Activated T-cell treated with anti-CD3 and anti-CD28 coated beads, Interleukin-2, amount 50 U/mL, for 72 hours (primary cell): Measurements from ENCODE around the gene GATA5. TPM values are rescaled to one million over a fixed set of nuclear protein-coding genes. Genes with fewer than 3 reads are reported as not detected.

Experiments
- ATAC-seq, 2 donors: fragments of 150-1000 bp; cut with Tn5 transposase; replicated peaks in 1 of 2; 2 replicates each; pipeline ENCODE4 v1.10.0; 2021; ENCODE audit warnings: moderate library complexity in 2 of 2, mild to moderate bottlenecking in 1 of 2
- DNase-seq, 2 donors: peaks; one replicate each; pipeline ENCODE4 v3.0.0; 2021 to 2022; ENCODE audit warnings: mixed read lengths in 1 of 2
- H3K27ac Mint-ChIP-seq: one replicate; pipeline ENCODE4 v1.8.0; 2022; ENCODE audit warnings: mild to moderate bottlenecking, moderate library complexity, mixed read lengths
- H3K27me3 Mint-ChIP-seq: one replicate; pipeline ENCODE4 v1.8.0; 2022; ENCODE audit warnings: low read depth, mixed read lengths
- H3K36me3 Mint-ChIP-seq, 2 donors: one replicate each; pipeline ENCODE4 v1.8.0; 2022; ENCODE audit warnings: mixed read lengths in 2 of 2, mild to moderate bottlenecking in 1 of 2; ENCODE audit not compliant: insufficient read depth in 2 of 2
- H3K4me1 Mint-ChIP-seq: one replicate; pipeline ENCODE4 v1.8.0; 2022; ENCODE audit warnings: low read depth, mixed read lengths
- H3K4me3 Mint-ChIP-seq, 2 donors: one replicate each; pipeline ENCODE4 v1.8.0; 2022; ENCODE audit warnings: mild to moderate bottlenecking in 2 of 2, mixed read lengths in 2 of 2, moderate library complexity in 2 of 2
- H3K9me3 Mint-ChIP-seq, 2 donors: one replicate each; pipeline ENCODE4 v1.8.0; 2022; ENCODE audit warnings: mixed read lengths in 2 of 2
- total RNA-seq, 2 donors: library from RNA; stranded (reverse); gene quantifications; one replicate each; pipeline ENCODE4 v1.2.3, GENCODE V29; 2022

GATA5 gene
- total RNA-seq, 2 donors from 2014 or later = not detected

DNA sequence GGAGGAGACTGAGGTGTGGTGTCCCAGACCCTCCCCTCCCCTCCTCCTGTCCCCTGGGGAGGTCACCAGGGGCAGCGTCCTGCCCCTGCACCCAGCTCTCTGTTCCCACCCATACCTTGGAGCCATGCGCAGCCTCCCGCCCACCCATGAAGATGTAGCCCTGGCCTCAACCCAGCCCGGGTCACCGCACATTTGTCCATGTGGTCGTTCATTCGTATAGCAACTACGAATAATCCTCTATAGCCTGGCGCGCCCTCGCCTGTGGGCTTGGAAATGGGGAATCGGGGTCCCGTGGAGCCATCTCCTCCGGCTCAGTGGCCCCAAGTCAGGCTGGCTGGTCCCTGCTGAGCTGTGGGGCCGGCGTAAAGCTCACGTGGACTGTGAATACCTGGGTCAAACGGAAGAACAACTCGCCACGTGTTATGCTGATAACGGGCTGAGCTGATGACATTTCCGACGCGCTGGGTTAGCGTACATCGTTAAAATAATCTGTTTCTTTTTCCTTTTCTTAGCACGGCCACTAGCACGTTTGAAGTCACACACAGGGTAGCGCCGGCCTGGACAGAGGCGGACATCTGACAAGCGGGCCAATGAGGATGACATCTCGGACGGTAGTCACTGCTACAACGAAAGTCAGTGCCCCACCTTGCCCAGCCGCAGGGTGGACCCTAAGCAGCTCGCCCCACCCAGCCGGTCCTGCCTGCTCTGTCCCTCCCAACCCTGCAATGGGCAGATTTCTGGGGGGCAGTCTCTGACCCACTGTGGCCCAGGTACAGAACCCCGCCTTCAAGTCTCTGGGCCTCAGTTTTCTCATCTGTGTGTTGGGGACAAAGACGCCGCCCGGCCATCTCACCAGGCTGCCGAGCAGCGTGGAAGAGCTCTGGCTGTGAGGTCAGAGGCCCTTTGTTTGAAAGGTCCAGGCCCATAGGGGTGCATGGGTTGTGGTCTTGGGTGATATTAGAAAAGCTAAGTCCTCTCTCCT, 28.6 kb downstream of the GATA5 start:
- Mint-ChIP-seq H3K27me3 (no peaks in the 10 kb centered on the region), H3K27ac (no peak overlapping the region), H3K4me3 (no peak overlapping the region), H3K36me3 (no peaks in the 10 kb centered on the region), H3K4me1 (no peaks in the 10 kb centered on the region), H3K9me3 (no peaks in the 10 kb centered on the region)
- ATAC-seq (no peak), DNase-seq (no peak)

DNA sequence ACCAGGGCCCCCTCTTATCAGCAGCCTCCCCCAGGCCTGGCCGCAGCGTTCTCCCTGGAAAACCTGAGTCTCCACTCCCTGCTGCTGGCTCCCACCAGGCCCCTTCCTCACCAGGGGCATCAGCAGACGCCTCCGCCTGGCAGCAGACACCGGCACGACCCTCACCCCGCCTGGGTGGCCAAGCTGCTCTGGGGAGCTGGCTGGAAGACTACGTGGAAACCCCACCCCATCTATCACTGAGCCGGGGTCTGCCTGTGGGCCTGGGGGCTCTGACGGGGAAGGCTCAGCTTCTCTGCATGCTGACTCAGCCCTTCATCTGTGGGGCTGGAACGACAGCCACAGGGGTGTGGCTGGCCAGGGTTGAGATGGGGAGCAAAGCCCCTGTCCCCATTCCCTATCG, 29.3 kb downstream of the GATA5 start:
- DNase-seq (no peak), ATAC-seq (no peak)
- Mint-ChIP-seq H3K36me3 (no peaks in the 10 kb centered on the region), H3K27me3 (no peaks in the 10 kb centered on the region), H3K4me3 (no peak overlapping the region), H3K27ac (no peak overlapping the region), H3K4me1 (no peaks in the 10 kb centered on the region), H3K9me3 (no peaks in the 10 kb centered on the region)

DNA sequence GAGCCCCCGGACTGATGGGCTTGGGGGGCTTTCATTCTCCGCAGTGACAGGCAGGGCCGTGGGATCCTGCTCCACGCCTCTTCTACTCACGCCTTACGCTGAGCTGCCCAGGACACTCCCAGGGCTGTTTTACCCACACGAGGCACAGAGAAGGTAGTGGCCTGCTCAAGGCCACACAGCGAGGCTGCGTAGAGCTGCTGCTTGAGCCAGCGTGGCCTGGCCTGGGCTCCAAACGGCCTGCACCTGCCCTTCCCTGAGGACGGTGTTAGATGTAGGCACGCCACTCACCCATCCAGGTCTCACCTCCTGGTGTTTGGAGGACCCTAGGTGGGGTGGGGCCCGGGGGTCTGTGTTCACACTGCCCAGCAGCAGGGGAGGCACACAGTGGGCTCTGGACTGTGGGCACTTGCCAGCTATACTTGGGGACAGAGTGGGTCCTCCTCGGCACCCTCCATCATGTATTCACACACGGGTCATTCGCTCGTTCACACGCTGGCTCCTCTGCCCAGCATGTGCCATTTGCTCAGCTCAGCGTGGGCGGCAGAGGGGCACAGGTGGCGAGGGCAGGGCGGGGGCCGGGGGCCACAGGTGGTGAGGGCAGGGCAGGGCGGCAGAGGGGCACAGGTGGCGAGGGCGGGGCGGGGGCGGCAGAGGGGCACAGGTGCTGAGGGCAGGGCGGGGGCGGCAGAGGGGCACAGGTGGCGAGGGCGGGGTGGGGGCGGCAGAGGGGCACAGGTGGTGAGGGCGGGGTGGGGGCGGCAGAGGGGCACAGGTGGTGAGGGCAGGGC, 30.0 kb downstream of the GATA5 start:
- Mint-ChIP-seq H3K36me3 (no peaks in the 10 kb centered on the region), H3K9me3 (no peaks in the 10 kb centered on the region), H3K27me3 (no peaks in the 10 kb centered on the region), H3K4me3 (no peak overlapping the region), H3K27ac (no peak overlapping the region), H3K4me1 (no peaks in the 10 kb centered on the region)
- no peak for ATAC-seq
- DNase-seq = no peak

DNA sequence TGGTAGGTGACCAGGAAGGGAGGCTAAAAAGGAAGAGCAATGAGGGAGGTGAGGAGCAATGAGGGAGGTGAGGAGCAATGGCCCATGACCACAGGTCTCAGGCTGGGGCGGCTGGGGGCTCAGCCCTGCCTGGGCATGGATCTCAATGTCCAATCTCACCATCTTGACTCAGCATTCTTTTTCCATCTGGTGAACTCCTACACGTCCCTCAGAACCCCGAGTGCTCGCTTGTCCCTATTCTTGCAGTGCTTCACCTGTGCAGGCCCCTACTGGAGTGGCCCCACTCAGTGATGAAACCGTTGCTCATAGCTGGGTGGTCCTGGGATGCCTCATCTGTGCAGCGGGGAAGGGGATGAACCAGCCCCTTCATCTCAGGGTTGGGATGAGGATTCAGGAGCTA, 31.5 kb downstream of the GATA5 start:
- DNase-seq = no peak
- no peaks in the 10 kb centered on the region for H3K9me3 Mint-ChIP-seq
- no peaks in the 10 kb centered on the region for H3K36me3 Mint-ChIP-seq
- H3K4me1 Mint-ChIP-seq = no peaks in the 10 kb centered on the region
- no peak overlapping the region for H3K4me3 Mint-ChIP-seq
- ATAC-seq = no peak
- H3K27ac Mint-ChIP-seq = no peak overlapping the region
- H3K27me3 Mint-ChIP-seq = no peaks in the 10 kb centered on the region

DNA sequence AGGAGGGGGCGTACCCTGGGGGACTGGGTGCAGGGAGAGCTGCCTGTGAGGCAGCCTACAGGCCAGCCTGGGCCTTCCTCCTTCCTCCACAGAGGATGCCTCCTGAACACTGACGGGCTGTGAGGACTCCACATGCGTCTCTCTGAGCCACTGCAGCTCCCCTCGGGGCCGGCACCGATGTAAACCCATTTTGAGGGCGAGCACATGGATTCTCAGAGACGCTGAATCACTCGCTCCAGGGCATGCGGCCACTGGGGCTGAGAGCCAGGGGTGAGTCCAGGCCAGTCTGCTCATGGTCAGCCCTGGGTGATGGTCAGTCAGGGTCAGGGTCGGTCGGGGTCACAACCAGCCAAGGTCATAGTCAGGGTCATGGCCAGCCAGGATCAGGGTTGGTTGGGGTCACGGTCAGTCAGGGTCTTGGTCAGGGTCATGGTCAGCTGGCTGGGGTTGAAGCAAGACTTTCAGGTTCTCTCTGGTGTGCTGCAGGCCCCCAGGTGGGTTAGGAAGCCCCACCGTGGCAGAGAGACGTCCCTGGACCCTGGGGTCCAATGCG, 33.7 kb downstream of the GATA5 start:
- no peak overlapping the region for H3K4me3 Mint-ChIP-seq
- H3K4me1 Mint-ChIP-seq = no peaks in the 10 kb centered on the region
- DNase-seq (no peak), ATAC-seq (no peak)
- H3K36me3 Mint-ChIP-seq = no peaks in the 10 kb centered on the region
- no peaks in the 10 kb centered on the region for H3K9me3 Mint-ChIP-seq
- H3K27me3 Mint-ChIP-seq = no peaks in the 10 kb centered on the region
- no peak overlapping the region for H3K27ac Mint-ChIP-seq

DNA sequence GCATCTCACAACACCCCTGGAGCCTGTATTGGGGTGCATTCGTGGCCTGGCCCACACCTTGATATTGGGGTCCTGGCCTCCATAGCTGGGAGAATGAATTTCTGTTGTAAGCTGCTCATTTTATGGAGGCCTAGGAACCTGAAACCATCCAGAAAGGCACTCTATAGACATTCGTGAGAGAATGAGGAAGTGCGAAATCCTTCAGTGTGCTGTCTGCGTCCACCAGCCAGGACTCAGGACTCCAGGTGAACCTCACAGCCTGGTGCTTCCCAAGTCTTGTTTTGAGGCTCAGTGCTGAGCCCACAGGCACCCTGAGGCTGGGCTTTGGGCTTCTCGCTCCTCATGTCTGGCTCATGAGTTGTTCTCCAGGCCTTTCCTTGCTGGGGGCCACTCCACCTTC, 36.6 kb downstream of the GATA5 start:
- Mint-ChIP-seq H3K36me3 (no peaks in the 10 kb centered on the region), H3K4me1 (no peaks in the 10 kb centered on the region), H3K4me3 (no peak overlapping the region), H3K27ac (no peak overlapping the region), H3K27me3 (peaks cover 14% of the 10 kb centered on the region), H3K9me3 (no peaks in the 10 kb centered on the region)
- no peak for ATAC-seq
- DNase-seq = no peak

DNA sequence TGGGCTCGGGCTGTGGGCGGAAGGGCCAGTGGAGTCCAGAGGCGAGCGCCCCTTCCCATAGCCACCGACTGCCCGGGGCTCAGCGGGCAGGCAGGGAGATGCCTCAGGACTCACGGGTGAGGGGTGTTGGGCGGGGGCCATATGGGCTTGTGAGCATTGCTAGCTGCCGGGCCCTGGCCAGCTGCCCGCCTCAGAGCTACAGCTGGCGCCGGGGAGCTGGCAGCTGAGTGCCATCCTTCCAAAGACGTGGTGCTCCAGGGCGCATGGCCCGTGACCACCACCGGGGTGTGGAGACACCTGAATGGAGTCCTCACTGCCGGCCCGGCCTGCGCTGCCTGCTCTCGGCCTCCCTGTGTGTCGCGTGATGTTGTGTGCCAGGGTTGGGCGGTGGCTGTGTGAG, 37.9 kb downstream of the GATA5 start:
- Mint-ChIP-seq H3K9me3 (no peaks in the 10 kb centered on the region), H3K27me3 (peaks cover 21% of the 10 kb centered on the region), H3K36me3 (no peaks in the 10 kb centered on the region), H3K27ac (no peak overlapping the region), H3K4me3 (no peak overlapping the region), H3K4me1 (no peaks in the 10 kb centered on the region)
- ATAC-seq (no peak), DNase-seq (no peak)

DNA sequence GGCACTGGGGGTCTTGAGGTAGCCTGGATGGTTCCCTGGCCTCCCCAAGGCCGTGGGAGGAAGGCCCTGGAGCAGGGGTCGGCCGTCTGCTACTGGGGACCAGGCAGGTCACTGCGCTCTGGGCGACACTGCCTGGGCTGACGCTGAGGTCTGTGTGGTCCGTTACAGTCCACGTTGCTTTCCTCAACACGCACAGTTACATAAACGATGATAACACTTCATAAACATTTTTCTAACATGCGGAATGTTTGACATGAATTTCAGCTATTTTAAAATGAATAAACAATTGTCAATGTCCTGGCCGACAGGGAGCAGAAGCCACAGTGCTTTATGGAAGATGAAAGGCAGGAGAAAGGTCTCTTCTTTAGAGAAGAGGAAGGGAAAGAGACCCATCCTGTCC, 38.3 kb downstream of the GATA5 start:
- Mint-ChIP-seq H3K36me3 (no peaks in the 10 kb centered on the region), H3K27ac (no peak overlapping the region)
- DNase-seq = no peak

DNA sequence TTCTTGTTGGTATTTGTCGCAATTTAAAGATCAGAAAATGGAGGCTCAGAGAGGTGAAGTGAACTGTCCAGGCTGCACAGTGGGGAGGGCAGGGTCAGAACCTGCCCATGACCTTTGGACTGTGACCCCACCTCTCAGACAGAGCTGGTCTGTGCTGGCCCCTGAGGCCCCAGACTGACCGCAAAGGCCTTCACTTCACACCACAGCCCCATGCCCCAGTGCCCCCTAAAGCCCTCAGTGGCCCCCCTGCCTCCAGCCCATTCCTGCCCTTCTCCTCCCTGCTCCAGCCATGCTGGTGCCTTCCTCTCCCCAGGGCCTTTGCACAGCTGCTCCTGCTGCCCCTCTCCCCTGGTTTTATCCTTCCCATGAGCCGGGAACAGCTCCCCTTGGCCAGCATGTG, 39.1 kb downstream of the GATA5 start:
- no peak for DNase-seq
- Mint-ChIP-seq H3K36me3 (no peaks in the 10 kb centered on the region), H3K4me1 (no peaks in the 10 kb centered on the region), H3K27me3 (peaks cover 21% of the 10 kb centered on the region), H3K4me3 (no peak overlapping the region), H3K27ac (no peak overlapping the region), H3K9me3 (no peaks in the 10 kb centered on the region)
- no peak for ATAC-seq

More for the DNA sequence above, 38.3 kb downstream of the GATA5 start:
- Mint-ChIP-seq H3K4me3 (no peak overlapping the region), H3K27me3 (peaks cover 21% of the 10 kb centered on the region), H3K4me1 (no peaks in the 10 kb centered on the region), H3K9me3 (no peaks in the 10 kb centered on the region)
- ATAC-seq = no peak

DNA sequence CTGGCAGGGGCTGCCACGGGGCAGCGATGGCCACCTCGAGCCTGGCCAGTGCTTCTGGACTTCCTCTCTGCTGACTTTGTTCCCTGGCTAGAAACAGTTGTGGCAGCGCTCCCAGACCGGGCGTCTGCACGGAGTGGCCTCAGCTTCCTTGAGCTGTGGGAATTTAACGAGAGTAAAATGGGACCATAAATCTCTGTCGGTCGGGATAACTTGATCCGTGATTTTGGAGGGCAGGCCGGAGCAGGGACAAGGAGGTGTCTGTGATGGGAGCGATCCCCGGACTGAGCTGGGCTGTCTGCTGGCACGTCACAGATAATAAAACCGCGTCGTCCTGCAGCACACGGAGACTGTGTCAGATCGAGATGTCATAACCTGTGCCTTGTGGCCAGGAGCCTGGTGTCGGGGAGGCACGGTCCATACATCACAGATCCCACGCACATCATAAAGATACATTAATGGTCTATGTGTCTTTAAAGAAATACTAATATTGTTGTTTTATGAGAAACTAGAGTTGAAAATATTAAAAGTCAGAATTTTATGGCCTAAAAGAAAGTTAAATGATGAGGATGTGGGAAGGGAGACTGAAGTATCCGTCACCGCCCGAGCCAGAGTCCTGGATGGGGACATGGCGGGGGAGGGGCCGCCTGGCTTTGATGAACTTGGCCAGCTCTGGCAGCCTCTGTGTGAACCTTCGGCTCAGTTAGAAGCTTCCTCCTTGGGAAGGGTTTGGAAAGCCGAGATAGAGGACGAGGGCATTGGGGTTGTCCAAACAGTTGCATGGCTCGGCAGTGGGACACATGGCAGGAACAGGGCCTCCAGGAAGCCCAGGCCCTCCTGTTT, 41.9 kb downstream of the GATA5 start:
- no peak for ATAC-seq
- H3K27ac Mint-ChIP-seq = no peak overlapping the region
- H3K9me3 Mint-ChIP-seq = no peaks in the 10 kb centered on the region
- no peak overlapping the region for H3K4me3 Mint-ChIP-seq
- H3K4me1 Mint-ChIP-seq = no peaks in the 10 kb centered on the region
- DNase-seq = no peak
- H3K27me3 Mint-ChIP-seq = peaks cover 25% of the 10 kb centered on the region
- H3K36me3 Mint-ChIP-seq = no peaks in the 10 kb centered on the region

DNA sequence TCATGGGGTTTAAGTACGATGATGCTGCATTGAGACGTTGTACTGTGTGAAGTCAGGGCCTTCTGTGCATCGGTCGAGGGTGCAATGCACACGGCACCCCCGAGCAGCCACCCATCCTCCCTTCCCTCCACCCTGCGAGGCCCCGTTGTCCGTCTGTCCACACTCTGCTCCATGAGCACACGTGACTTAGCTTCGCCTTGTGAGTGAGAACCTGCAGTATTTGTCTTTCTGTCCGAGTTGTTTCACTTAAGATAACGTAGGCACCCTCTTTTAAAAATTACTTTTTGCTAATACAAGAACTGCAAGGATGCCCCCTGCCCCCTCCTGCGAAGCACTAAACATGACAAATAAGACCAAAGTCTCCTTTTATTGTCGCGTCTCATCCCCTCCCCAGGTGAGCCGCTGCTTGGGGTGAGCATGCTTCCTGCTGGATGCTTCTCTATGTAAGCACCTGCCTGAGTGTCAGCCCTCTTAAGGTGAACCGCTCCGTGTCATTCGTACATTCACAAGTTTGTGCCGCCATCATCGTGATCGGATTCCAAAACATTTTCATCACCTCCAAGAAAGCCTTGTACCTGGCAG, 44.8 kb downstream of the GATA5 start:
- Mint-ChIP-seq H3K36me3 (no peaks in the 10 kb centered on the region), H3K9me3 (no peaks in the 10 kb centered on the region), H3K4me1 (no peaks in the 10 kb centered on the region), H3K4me3 (no peak overlapping the region), H3K27me3 (peaks cover 25% of the 10 kb centered on the region), H3K27ac (no peak overlapping the region)
- ATAC-seq = no peak
- no peak for DNase-seq

DNA sequence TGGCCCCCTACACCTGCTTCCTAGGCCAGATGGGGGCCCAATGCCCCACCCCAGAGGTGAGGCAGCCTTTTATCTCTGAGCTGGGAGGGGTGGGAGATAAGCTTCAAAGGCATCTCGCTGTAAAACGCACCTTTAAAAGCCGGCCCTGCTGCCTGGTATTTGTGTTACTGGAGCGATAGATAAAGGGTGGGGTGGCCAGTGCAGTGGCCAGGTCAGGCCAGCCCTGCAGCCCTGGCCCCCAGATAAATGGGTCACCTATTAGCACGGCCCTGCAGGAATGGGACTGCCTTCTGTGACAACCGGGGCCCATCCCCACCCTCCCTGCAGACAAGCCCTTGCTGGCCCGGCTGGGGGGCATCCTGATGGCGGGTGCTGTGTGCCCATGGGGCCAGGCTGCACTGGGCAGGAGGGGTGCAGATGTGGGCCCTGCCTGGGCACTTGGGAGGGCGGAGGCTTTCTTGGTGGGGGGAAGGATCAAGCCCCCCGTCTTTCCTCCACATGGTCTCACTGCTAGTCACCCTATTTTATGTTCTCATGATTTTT, 45.4 kb downstream of the GATA5 start:
- ATAC-seq = no peak
- no peak overlapping the region for H3K27ac Mint-ChIP-seq

More for the DNA sequence above, 45.4 kb downstream of the GATA5 start:
- no peaks in the 10 kb centered on the region for H3K9me3 Mint-ChIP-seq
- no peak overlapping the region for H3K4me3 Mint-ChIP-seq
- no peaks in the 10 kb centered on the region for H3K36me3 Mint-ChIP-seq
- H3K4me1 Mint-ChIP-seq = no peaks in the 10 kb centered on the region
- DNase-seq = no peak
- peaks cover 23% of the 10 kb centered on the region for H3K27me3 Mint-ChIP-seq
